Mucosa of descending colon (tissue), 3 donors: ENCODE measurements around the gene VCY1B. TPM values are rescaled to one million over a fixed set of nuclear protein-coding genes. Genes with fewer than 3 reads are reported as not detected.
"Not testable (repeated sequence)": the region's sequence is repeated elsewhere in the genome, so short reads cannot be mapped to it uniquely, and the experiment has no call there.

ENCODE experiments used
- ATAC-seq: fragments of 200-7000 bp; cut with Tn5 transposase; one replicate; pipeline ENCODE4 v1.9.1; 2020; ENCODE audit warnings: mild to moderate bottlenecking, moderate library complexity
- DNase-seq, 3 donors: peaks; one replicate each; pipeline ENCODE4 v3.0.0-alpha.2; 2020
- H3K36me3 ChIP-seq: fragments of 200-600 bp; one replicate; pipeline ENCODE4 v1.8.0; 2021; ENCODE audit warnings: low read depth, mild to moderate bottlenecking
- H3K4me1 ChIP-seq: fragments of 200-600 bp; one replicate; pipeline ENCODE4 v1.8.0; 2021; ENCODE audit warnings: low read depth, mild to moderate bottlenecking
- H3K4me3 ChIP-seq: fragments of 200-600 bp; one replicate; pipeline ENCODE4 v1.8.0; 2021; ENCODE audit warnings: mild to moderate bottlenecking
- H3K9me3 ChIP-seq: fragments of 200-600 bp; one replicate; pipeline ENCODE4 v1.8.0; 2021; ENCODE audit warnings: mild to moderate bottlenecking
- CTCF ChIP-seq: fragments of 200-600 bp; IDR thresholded peaks from one replicate; pipeline ENCODE4 v1.8.0; 2022; ENCODE audit warnings: antibody characterized with exemption, mild to moderate bottlenecking
- intact Hi-C, 2 donors: fragments of 100-400 bp; cut with DNase I in 1 of 2; cut with micrococcal nuclease in 1 of 2; formaldehyde crosslinking; loops; one replicate each; pipeline versions ENCODE4 v1.11.0 to v1.11.1; 2022; cut with DNase I, micrococcal nuclease
- long read RNA-seq, 2 donors: library from polyadenylated mRNA; unstranded; transcript quantifications; one replicate each; pipeline ENCODE4 v2.0.0, GENCODE V29; 2019 to 2021
- total RNA-seq, 3 donors: library from RNA; stranded (reverse); fragmentation: NEBNext Ultra II Directional in 2 of 3; extraction: Animal tissue kit (Norgen Biotek cat#: 25700) in 2 of 3; gene quantifications; one replicate each; pipeline versions ENCODE4 v1.2.1 to v1.2.4, GENCODE V29; 2021 to 2023
- donor health status: DM: no; HTN: no; CAD: no; lungs with moderate emphysema.
- donor health status: DM: no; HTN: no; CAD: no.
- donor health status: DM: no; HTN: yes; CAD: no.

Gene VCY1B
- not detected for total RNA-seq
- long read RNA-seq, donor 1 = 0 reads
- long read RNA-seq, donor 2 = 0 reads

- DNase-seq, H3K4me1 ChIP-seq, ATAC-seq, H3K9me3 ChIP-seq, H3K4me3 ChIP-seq, intact Hi-C loops, H3K36me3 ChIP-seq: not testable (repeated sequence)
These were observed at the start of gene VCY1B for GRCh38 chrY:14055927-14056326. Gene VCY1B (plus strand): TSS chrY:14056227. CDS start chrY:14056290, 63 bp downstream.

- H3K4me1 ChIP-seq, H3K9me3 ChIP-seq, H3K36me3 ChIP-seq, ATAC-seq, intact Hi-C loops, DNase-seq, H3K4me3 ChIP-seq: not testable (repeated sequence)
These were observed 44.1 kb upstream of the VCY1B start for GRCh38 chrY:14011916-14012315.

GRCh38 chrY:14030395-14030794, 25.6 kb upstream of the VCY1B start:
- not testable (repeated sequence) for ATAC-seq

GRCh38 chrY:14085877-14086276, 29.9 kb downstream of the VCY1B start:
- no peak for TF ChIP-seq CTCF
- ATAC-seq (no peak), DNase-seq (no peak)
- Histone ChIP-seq H3K4me1 (no peaks in the 10 kb centered on the region), H3K36me3 (no peaks in the 10 kb centered on the region), H3K4me3 (no peak overlapping the region), H3K9me3 (no peaks in the 10 kb centered on the region)
- intact Hi-C loops = no loop called here

More at GRCh38 chrY:14030395-14030794, 25.6 kb upstream of the VCY1B start:
- intact Hi-C loops, H3K4me3 ChIP-seq, H3K9me3 ChIP-seq, H3K4me1 ChIP-seq, H3K36me3 ChIP-seq, DNase-seq: not testable (repeated sequence)

Other genes with a start within 250 kb of the VCY1B start
- not detected for gene VCY, start 69.8 kb upstream of the VCY1B start, total RNA-seq